ENCODE data around the gene ELMO1. TPM values are rescaled to one million over a fixed set of nuclear protein-coding genes. Genes with fewer than 3 reads are reported as not detected.

The ELMO1 gene
- total RNA-seq, 2 donors from 2014 or later = 10.9 to 56.0 TPM

- no peak for ATAC-seq
- Histone ChIP-seq H3K9me3 (no peaks in the 10 kb centered on the region), H3K4me1 (no peaks in the 10 kb centered on the region), H3K27me3 (no peaks in the 10 kb centered on the region), H3K4me3 (no peak overlapping the region), H3K27ac (no peak overlapping the region), H3K36me3 (replicated peaks in 1 of 2; ENCODE audit: insufficient read depth in 1 of 2, low read depth in 2 of 2) (no peaks in the 10 kb centered on the region)
- no peak for TF ChIP-seq CTCF (IDR thresholded peaks at IDR 0.05)
- no peak for TF ChIP-seq POLR2A (IDR thresholded peaks at IDR 0.05)
- DNase-seq = no peak
- 56 to 73% methylated on average over 1 of the region's 1 CpG for WGBS, 2 donors
- intact Hi-C loops (cut with DNase I) = no loop called here
Measured at GRCh38 chr7:37338966-37339365, 109.7 kb downstream of the ELMO1 start.

- Histone ChIP-seq H3K27ac (no peak overlapping the region), H3K36me3 (replicated peaks in 1 of 2; ENCODE audit: insufficient read depth in 1 of 2, low read depth in 2 of 2) (no peaks in the 10 kb centered on the region), H3K4me1 (no peaks in the 10 kb centered on the region), H3K9me3 (no peaks in the 10 kb centered on the region), H3K4me3 (no peak overlapping the region), H3K27me3 (no peaks in the 10 kb centered on the region)
- ATAC-seq (no peak), DNase-seq (no peak)
- intact Hi-C loops (cut with DNase I) = no loop called here
- no peak for TF ChIP-seq POLR2A (IDR thresholded peaks at IDR 0.05)
- TF ChIP-seq CTCF (IDR thresholded peaks at IDR 0.05) = no peak
- 60 to 100% methylated on average over 1 of the region's 1 CpG for WGBS, 2 donors
Measured at GRCh38 chr7:37337522-37337921, 111.1 kb downstream of the ELMO1 start.

- no peaks in the 10 kb centered on the region for H3K9me3 ChIP-seq
- DNase-seq (peak in 1 of 4 donors; percentile 44), ATAC-seq (no peak)
- H3K27ac ChIP-seq = peak overlapping the region in 1 of 4 donors; percentile 19
- no peaks in the 10 kb centered on the region for H3K4me1 ChIP-seq
- WGBS, 2 donors = 57 to 92% methylated on average over 5 of the region's 5 CpGs
- no peaks in the 10 kb centered on the region for H3K27me3 ChIP-seq
- TF ChIP-seq CTCF (IDR thresholded peaks at IDR 0.05) (no peak), POLR2A (IDR thresholded peaks at IDR 0.05) (no peak)
- H3K4me3 ChIP-seq = no peak overlapping the region
- intact Hi-C loops (cut with DNase I) = no loop called here
- H3K36me3 ChIP-seq (replicated peaks in 1 of 2; ENCODE audit: insufficient read depth in 1 of 2, low read depth in 2 of 2) = no peaks in the 10 kb centered on the region
Measured at GRCh38 chr7:37336259-37336658, 112.4 kb downstream of the ELMO1 start.

- ATAC-seq = no peak
- no peaks in the 10 kb centered on the region for H3K36me3 ChIP-seq (replicated peaks in 1 of 2; ENCODE audit: insufficient read depth in 1 of 2, low read depth in 2 of 2)
Measured at GRCh38 chr7:37333075-37333474, 115.6 kb downstream of the ELMO1 start.

More at GRCh38 chr7:37333075-37333474, 115.6 kb downstream of the ELMO1 start:
- 44 to 56% methylated on average over 1 of the region's 1 CpG for WGBS, 2 donors
- DNase-seq = no peak
- intact Hi-C loops (cut with DNase I) = no loop called here
- TF ChIP-seq POLR2A (IDR thresholded peaks at IDR 0.05) = no peak
- TF ChIP-seq CTCF (IDR thresholded peaks at IDR 0.05) = no peak
- H3K27ac ChIP-seq = no peak overlapping the region
- H3K27me3 ChIP-seq = no peaks in the 10 kb centered on the region
- H3K4me1 ChIP-seq = no peaks in the 10 kb centered on the region
- no peaks in the 10 kb centered on the region for H3K9me3 ChIP-seq
- H3K4me3 ChIP-seq = no peak overlapping the region

All from body of pancreas (tissue), 4 donors.